ENCODE data around the gene SLC6A18.

DNA sequence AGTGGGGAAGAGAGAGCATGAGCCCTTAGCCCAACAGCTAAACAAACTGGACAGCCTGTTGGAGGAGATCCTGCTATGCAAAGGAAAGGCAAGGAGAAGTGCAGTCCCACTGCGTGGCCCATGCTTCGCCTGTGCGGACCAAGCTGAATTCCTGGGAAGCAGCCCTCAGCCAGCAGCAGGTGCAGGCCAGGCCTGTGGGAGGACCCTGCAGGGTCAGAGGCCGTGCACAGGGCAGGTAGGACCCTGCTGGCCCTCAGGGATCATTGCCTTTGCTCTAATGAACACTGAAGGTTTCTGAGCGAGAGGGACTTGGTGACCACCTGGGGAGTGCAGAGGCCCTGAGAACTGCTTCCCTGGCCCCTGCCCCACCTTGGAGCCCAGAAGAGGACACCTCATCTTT is 29.7 kb upstream of the SLC6A18 start:
- TF ChIP-seq, protein P1, sequence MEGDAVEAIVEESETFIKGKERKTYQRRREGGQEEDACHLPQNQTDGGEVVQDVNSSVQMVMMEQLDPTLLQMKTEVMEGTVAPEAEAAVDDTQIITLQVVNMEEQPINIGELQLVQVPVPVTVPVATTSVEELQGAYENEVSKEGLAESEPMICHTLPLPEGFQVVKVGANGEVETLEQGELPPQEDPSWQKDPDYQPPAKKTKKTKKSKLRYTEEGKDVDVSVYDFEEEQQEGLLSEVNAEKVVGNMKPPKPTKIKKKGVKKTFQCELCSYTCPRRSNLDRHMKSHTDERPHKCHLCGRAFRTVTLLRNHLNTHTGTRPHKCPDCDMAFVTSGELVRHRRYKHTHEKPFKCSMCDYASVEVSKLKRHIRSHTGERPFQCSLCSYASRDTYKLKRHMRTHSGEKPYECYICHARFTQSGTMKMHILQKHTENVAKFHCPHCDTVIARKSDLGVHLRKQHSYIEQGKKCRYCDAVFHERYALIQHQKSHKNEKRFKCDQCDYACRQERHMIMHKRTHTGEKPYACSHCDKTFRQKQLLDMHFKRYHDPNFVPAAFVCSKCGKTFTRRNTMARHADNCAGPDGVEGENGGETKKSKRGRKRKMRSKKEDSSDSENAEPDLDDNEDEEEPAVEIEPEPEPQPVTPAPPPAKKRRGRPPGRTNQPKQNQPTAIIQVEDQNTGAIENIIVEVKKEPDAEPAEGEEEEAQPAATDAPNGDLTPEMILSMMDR (IDR thresholded peaks at IDR 0.05): no peak
- TF ChIP-seq EP300 (IDR thresholded peaks at IDR 0.05) (no peak), POLR2AphosphoS5 (IDR thresholded peaks at IDR 0.05) (no peak)

Data from gastroesophageal sphincter (tissue), 3 donors.